Activated B cell treated with CpG ODN at 0.5 μM for 24 hours (primary cell): ENCODE data around the gene MST1. TPM values are rescaled to one million over a fixed set of nuclear protein-coding genes. Genes with fewer than 3 reads are reported as not detected.
A peak's percentile ranks its signal among the peaks of the same experiment; 100 is the strongest.

ENCODE experiments used
- ATAC-seq: fragments of 200-7000 bp; cut with Tn5 transposase; one replicate; pipeline ENCODE4 v1.10.0; 2021; ENCODE audit warnings: low read depth, mild to moderate bottlenecking, moderate library complexity
- CTCF ChIA-PET: fragments of 350-600 bp; sonication (Branson Sonifier 250); formaldehyde crosslinking; loops from one replicate; lab custom pipeline; 2021; ENCODE audit warnings: antibody characterized with exemption; lab: Charles Lee
- POLR2A ChIA-PET: fragments of 350-600 bp; sonication (Branson Sonifier 250); formaldehyde crosslinking; loops from one replicate; lab custom pipeline; 2021; ENCODE audit warnings: antibody characterized with exemption; lab: Charles Lee
- DNase-seq: peaks from one replicate; pipeline ENCODE4 v3.0.0; 2022
- H3K27ac Mint-ChIP-seq: one replicate; pipeline ENCODE4 v1.8.0; 2020; ENCODE audit warnings: mixed read lengths
- H3K27me3 Mint-ChIP-seq: one replicate; pipeline ENCODE4 v1.8.0; 2021; ENCODE audit warnings: mixed read lengths
- H3K36me3 Mint-ChIP-seq: one replicate; pipeline ENCODE4 v1.8.0; 2021; ENCODE audit warnings: low read depth, mixed read lengths
- H3K4me1 Mint-ChIP-seq: one replicate; pipeline ENCODE4 v1.8.0; 2021; ENCODE audit warnings: mixed read lengths
- H3K4me3 Mint-ChIP-seq: one replicate; pipeline ENCODE4 v1.8.0; 2020; ENCODE audit warnings: mild to moderate bottlenecking, mixed read lengths
- H3K9me3 Mint-ChIP-seq: one replicate; pipeline ENCODE4 v1.8.0; 2020; ENCODE audit warnings: mixed read lengths
- CTCF ChIP-seq: fragments of 200-600 bp; IDR thresholded peaks from one replicate; pipeline ENCODE4 v1.8.0; 2022; ENCODE audit warnings: antibody characterized with exemption, mild to moderate bottlenecking
- intact Hi-C: fragments of 100-400 bp; cut with micrococcal nuclease; formaldehyde crosslinking; loops from one replicate; pipeline ENCODE4 v1.15.1; 2024
- total RNA-seq: library from RNA; stranded (reverse); gene quantifications from 2 replicates; pipeline ENCODE4 v1.2.3, GENCODE V29; 2022

MST1 gene
- total RNA-seq = 4.7 and 8.0 TPM in 2 replicates

- CTCF ChIA-PET = no interaction called here
- no peak for TF ChIP-seq CTCF
- DNase-seq (peak; percentile 95), ATAC-seq (peak; percentile 83)
- peaks cover 3% of the 10 kb centered on the region for H3K27me3 Mint-ChIP-seq
- peaks cover 14% of the 10 kb centered on the region for H3K36me3 Mint-ChIP-seq
- peak within 1 kb of the TSS; percentile 92 for H3K27ac Mint-ChIP-seq
- peak within 1 kb of the TSS; percentile 97 for H3K4me3 Mint-ChIP-seq
- intact Hi-C loops = loop anchor here (1.0 to 5.0 kb wide), 3 partner anchors 15 to 1132 kb away; partner anchors contain the start of genes APEH and PFKFB4
- peaks cover 38% of the 10 kb centered on the region for H3K4me1 Mint-ChIP-seq
- POLR2A ChIA-PET = interaction anchor here (1.0 to 1.3 kb wide), 2 partner anchors 13 to 16 kb away, joined by 3 to 4 read pairs; no protein-coding TSS in a partner anchor
- no peaks in the 10 kb centered on the region for H3K9me3 Mint-ChIP-seq
Observed at GRCh38 chr3:49689046-49689907, at the start of gene MST1, which contains the start of gene RNF123. MST1 (minus strand) TSS chr3:49689474; CDS start chr3:49688691, 783 bp downstream. RNF123 (plus strand) TSS chr3:49689557; CDS start chr3:49691166, 1,609 bp downstream.

GRCh38 chr3:49738067-49738713 is 48.9 kb upstream of the MST1 start:
- TF ChIP-seq CTCF = no peak
- no peaks in the 10 kb centered on the region for H3K9me3 Mint-ChIP-seq
- intact Hi-C loops = no loop called here
- peaks cover 50% of the 10 kb centered on the region for H3K36me3 Mint-ChIP-seq
- no peaks in the 10 kb centered on the region for H3K27me3 Mint-ChIP-seq
- ChIA-PET CTCF (no interaction called here), POLR2A (no interaction called here)
- no peak overlapping the region for H3K4me3 Mint-ChIP-seq
- H3K4me1 Mint-ChIP-seq = no peaks in the 10 kb centered on the region
- DNase-seq = no peak
- ATAC-seq = no peak
- no peak overlapping the region for H3K27ac Mint-ChIP-seq

GRCh38 chr3:49734752-49735151 is 45.5 kb upstream of the MST1 start:
- Mint-ChIP-seq H3K27me3 (no peaks in the 10 kb centered on the region), H3K9me3 (no peaks in the 10 kb centered on the region), H3K27ac (no peak overlapping the region), H3K4me1 (no peaks in the 10 kb centered on the region), H3K4me3 (no peak overlapping the region), H3K36me3 (peaks cover 70% of the 10 kb centered on the region)
- intact Hi-C loops = no loop called here
- no peak for ATAC-seq
- no peak for DNase-seq
- no peak for TF ChIP-seq CTCF
- ChIA-PET CTCF (no interaction called here), POLR2A (no interaction called here)

GRCh38 chr3:49733551-49733950 is 44.3 kb upstream of the MST1 start:
- ChIA-PET POLR2A (no interaction called here), CTCF (no interaction called here)
- DNase-seq (no peak), ATAC-seq (no peak)
- TF ChIP-seq CTCF = no peak
- Mint-ChIP-seq H3K36me3 (peaks cover 70% of the 10 kb centered on the region), H3K27ac (no peak overlapping the region), H3K9me3 (no peaks in the 10 kb centered on the region), H3K27me3 (no peaks in the 10 kb centered on the region), H3K4me1 (no peaks in the 10 kb centered on the region), H3K4me3 (no peak overlapping the region)
- intact Hi-C loops = no loop called here

- no peak overlapping the region for H3K4me3 Mint-ChIP-seq
- H3K27ac Mint-ChIP-seq = no peak overlapping the region
- ChIA-PET CTCF (no interaction called here), POLR2A (interaction anchor here (0.5 kb wide), 1 partner anchor 388 kb away, joined by 6 read pairs; no protein-coding TSS in a partner anchor)
- H3K9me3 Mint-ChIP-seq = no peaks in the 10 kb centered on the region
- DNase-seq (no peak), ATAC-seq (no peak)
- H3K36me3 Mint-ChIP-seq = peaks cover 67% of the 10 kb centered on the region
- H3K4me1 Mint-ChIP-seq = peaks cover under 1% of the 10 kb centered on the region
- no peaks in the 10 kb centered on the region for H3K27me3 Mint-ChIP-seq
- no peak for TF ChIP-seq CTCF
- intact Hi-C loops = no loop called here
Observed at GRCh38 chr3:49732597-49732996, 43.3 kb upstream of the MST1 start.
